NCI-H1092 (cell line): ENCODE measurements around the gene RGS6.

Source experiments
- DNase-seq: peaks from one replicate; lab custom pipeline; 2025; lab: John Stamatoyannopoulos, UW

Gene RGS6

DNA sequence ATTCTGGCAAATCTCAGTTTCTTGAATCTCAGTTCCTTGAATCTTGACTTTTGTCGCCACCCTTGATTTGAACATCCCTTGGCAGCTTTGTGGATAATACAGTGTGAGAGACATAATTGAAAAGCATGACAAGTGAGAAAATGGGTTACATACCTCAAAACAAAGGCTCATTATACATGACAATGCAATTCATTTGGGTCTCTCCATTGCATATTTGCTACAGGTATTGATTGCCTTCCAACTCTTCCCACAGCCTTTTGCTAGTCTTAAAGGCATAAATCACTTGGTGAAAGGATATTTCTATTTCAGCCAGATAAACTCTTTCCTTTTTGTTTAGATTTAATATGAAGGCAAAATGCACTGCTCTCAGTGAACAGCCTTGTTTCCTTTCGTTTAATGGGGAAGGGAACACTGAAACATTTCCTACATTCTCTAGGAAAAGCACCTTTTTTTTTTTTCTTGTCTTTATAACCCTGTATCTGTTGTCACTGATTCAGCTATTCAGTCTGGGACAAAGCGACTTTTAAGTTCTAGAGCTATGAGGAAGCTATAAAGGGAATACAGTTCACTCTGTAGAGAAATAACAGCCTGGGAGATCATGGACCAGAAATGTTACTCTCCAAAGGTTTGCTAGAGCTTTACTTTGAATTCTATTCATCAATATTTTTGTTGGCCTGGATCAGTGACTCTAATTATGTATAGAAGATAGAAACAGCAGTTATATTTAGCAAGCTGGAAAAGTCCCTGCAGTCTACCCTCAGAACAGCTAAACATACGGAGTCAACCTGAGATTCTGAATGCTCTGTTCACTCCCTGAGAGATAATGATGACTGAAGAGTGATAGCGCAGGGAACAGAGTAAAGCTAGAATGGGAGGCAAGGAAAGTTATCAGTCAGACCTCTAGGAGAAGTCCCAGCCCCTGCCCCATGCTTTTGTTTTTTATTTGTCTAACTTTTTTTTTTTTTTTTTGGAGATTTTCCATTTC lies 311.4 kb downstream of the RGS6 start:
- DNase-seq, result no peak

DNA sequence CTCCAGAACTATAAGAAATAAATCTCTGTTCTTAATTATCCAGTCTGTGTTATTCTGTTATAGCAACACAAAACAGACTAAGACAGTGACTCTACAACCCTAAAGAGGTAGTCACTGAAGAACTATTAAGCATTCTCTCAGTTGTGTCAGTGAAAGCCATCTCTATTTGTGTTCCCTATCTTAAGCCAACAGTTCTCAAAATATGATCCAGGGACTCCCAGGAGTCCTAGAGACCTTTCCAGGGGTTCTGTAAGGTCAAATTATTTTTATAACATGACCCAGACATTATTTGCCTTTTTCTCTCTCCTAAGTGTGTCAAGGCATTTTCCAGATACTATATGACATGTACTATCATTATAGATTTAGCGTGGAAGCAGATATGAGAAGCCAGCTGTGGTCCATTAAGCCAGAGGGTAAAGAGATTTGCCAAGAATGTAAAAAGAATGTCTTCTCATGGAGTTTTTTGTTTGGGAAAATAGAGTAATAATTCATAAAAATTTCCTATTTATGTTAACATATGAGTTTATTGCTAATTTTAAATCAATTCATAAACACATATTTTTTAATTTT lies 315.8 kb downstream of the RGS6 start:
- no peak for DNase-seq

DNA sequence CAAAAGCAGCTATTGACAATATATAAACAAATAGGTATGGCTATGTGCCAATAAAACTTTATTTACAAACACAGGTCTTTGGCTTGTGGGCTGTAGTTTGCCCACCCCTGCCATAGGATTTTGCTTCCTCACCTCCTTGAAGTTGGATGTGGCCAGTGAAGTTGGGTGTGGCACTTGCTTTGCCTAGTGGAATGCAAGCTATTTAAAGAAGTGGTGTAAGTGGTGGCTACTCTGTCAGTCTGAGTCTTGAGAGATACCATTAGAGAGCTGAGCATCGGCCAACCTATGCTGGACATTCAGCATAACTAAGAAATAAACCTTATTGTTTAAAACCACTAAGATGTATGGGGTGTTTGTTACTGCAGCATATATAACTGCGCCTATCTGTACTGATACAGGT lies 321.3 kb downstream of the RGS6 start:
- no peak for DNase-seq

DNA sequence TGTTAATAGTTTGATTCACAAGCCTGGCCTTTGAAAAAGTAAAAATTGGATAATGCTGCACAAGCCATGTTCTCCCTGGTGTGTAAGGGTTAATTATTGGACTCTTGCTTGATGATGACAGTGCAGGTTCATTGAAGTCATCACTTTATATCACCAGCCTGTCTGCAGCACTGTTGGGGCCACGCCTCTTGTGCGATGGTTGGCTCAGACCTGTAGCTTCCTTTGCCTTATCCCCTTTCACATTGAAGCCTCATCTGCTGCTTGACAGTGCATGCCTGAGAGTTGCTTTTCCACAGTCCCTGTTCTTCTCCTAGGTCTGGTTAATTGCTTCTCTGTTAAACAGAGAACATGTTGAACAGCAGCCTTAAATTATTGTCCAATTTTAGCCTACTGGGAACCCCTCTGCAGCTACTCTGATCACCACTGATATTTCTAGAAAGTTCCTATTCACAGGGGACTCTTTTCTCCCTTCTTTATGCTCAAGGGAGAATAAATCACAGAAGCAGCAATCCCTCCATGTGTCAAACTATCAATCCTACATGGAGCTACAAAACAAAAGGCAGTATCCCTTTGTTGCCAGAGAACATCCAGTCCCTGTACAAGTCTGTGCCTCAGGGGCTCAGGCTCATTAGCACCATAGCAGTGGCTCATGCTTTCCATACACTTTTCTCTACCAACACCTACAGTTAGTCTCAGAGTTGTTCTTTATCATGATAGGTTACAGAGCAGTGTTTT lies 322.1 kb downstream of the RGS6 start:
- no peak for DNase-seq

DNA sequence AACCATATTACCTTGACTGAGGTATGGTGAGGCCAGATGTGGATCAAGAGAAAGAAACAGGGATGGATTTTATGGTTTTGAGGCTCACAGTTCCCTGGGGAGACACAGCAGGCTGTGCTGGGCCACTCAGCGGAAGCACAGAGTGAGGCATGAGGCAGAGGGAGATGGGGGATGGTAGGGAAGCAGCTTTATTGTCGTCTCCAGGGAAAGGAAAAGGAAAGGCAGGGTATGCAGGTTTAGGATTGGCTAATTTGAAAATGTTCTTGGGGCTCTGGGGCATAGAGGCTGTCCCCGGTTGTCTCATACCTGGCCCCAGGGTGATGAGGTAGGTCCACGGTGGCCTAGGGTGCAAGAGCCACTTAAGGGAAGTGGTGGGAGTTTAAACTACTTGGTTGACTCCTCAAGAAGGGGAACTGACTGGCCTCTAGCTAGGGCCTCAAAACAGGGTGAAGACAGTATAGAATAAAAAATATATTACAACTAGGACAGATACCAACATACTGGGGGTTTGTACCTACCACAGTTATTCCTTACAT lies 322.8 kb downstream of the RGS6 start:
- no peak for DNase-seq

DNA sequence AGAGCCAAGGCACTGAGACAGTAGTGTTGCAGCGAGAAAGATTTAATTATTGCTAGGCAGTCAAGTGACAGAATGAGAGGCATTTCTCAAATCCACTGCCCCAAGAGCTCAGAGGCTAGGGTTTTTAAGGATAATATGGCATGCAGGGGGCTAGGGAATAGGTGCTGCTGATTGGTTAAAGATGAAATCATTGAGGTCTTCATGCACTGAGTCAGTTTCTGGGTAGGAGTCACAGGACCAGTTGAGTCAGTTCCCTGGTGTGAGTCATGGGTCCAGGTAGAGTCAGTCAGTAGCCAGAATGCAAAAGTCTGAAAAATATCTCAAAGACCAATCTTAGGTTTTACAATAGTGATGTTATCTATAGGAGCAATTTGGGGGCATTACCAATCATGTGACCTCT lies 323.8 kb downstream of the RGS6 start:
- DNase-seq, result no peak

DNA sequence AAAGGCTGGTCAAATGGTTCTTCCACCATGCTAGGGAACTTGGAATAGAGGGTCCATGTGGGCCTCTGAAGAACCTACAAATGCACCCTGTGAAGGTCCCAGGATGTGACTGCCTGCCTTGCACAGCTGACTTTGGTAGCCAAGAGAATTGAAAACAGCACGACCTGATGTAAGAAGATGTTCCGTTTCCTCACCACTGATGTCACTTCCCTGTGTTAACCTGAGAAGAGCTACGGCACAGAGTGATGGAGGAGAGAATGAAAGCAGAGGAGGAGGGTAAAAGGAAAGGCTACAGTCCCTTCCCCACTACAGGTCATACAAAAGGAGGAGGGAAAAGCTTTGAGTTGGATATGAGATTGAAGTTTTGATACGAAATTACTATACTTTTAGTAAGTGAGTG lies 328.8 kb downstream of the RGS6 start:
- no peak for DNase-seq

DNA sequence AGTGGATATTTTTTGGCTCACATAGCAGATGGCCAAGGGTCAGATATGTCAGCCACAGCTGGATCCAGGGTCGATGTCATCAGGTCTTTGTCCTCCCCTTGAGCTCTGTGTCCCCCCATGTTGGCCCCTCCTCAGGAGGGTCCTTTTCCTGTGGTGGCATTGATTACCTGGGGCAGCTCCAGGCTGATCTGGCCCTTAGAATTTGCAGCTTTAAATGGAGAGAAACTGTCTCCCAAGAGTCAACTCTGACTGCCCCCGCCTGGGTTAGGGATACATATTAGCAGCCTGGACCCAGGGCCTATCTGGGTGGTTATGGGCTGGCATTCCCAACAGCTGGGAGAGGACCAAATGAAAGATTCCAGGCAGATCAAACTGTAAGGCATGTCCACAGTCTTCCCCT lies 330.5 kb downstream of the RGS6 start:
- DNase-seq, result no peak

DNA sequence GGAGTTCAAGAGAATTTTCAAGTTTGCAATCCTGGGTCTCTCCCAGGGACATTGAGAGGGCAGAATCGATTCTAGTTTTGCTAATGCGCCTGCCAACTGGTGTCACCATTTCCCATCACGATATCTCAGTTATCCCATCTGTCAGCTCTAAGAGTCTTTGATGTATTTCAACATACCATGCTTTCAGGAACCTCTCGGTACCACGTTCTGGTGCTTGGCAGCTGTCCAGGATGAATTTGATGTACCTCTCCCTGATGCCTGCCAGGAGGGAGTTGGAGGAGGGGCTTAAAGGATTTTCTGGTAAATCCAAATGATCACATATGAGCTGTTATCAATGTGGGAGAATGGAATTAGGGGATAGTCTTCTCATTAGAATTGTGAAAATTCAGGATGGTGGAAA lies 332.5 kb downstream of the RGS6 start:
- DNase-seq, result no peak

DNA sequence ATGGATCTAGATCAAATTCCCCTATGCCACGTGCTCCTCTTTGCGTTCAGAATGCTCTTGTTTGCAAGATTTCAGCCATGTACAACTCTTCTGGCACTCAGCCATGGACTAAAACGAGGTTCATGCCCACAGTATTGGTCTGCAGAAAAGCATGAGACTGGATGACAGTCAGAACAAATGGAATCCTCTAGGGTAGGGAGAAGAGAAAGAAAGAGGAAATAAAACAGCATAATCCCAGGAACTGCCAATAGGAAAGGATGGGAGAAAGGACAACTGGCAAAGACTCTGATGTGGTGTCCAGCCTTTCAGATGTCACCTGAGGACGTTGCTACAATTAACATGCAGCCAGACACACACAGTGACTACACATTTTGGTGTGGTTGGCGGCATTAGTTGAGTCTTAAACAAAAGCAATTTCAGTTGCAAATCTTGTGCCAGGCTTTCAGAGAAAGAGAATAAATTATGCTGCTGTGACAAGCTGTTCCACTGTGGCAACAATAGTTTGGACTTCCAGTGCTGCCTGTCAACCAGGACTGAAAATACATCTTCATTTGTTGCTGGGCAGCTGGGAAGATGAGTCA lies 338.0 kb downstream of the RGS6 start:
- DNase-seq, result no peak

DNA sequence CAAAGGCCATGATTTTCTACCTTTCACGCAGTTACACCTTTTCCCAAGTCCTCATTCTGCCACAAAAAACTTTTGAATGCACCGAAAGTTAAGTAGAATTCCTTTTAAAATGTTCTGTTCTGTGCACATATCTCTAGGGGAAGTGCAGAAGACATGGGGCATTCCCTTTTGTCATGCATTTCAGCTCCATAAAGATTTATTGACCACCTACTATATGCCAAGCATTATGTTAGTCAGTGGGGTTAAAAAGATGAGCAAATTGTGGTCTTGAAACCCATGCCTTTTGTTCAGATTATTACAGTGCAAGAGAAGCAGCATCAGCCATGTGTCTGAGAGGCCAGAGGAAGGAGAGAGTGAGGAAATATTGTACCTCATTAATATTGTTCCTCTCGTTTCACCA lies 338.5 kb downstream of the RGS6 start:
- no peak for DNase-seq

DNA sequence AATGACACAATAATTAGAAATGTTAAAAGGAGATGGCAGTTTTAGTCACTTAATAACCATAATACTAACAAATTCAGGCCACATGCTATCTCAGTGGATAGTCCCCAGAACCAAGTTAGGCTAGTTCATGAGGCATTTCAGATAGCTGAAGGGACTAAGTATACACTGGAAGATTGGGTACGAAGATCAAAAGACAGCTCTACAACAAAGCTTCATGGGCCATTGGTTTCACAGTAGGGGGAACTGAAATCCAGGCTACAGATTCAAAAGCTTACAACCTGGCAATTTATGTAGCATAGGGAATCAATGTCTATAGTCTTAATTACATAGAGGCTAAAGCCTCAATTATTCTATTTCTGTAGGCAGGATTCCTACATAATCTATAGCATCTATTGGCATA lies 343.0 kb downstream of the RGS6 start:
- DNase-seq, result no peak

DNA sequence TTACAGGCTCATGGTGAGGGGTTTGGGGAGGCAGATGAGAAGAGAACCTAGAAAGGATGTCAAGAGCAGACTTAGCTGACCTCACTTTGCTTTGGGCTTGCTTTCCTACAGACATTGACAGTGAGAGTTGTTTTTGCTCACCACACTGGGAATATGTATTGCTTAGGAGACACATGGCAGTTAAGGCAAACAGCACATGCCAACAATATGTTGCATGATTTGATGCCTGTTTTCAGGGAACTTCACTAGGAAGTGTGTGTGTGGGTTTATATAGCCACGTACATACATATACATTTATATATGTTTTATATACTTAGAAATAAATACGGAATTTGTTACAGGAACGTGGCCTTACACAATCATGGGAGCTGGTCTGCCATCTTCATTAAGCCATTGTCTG lies 346.1 kb downstream of the RGS6 start:
- DNase-seq, result no peak

DNA sequence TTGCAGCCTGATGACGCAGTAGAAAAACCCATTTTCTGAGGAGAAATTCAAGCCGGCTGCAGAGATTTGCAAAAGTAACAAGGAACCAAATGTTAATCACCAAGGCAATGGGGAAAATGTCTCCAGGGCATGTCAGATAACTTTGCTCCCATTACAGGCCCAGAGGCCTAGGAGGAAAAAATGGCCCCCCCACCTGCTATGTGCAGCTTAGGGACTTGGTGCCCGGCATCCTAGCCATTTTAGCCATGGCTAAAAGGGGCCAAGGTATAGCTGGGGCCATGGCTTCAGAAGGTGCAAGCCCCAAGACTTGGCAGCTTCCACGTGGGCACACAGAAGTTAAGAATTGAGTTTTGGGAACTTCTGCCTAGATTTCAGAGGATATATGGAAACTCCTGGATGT lies 351.9 kb downstream of the RGS6 start:
- DNase-seq, result no peak

DNA sequence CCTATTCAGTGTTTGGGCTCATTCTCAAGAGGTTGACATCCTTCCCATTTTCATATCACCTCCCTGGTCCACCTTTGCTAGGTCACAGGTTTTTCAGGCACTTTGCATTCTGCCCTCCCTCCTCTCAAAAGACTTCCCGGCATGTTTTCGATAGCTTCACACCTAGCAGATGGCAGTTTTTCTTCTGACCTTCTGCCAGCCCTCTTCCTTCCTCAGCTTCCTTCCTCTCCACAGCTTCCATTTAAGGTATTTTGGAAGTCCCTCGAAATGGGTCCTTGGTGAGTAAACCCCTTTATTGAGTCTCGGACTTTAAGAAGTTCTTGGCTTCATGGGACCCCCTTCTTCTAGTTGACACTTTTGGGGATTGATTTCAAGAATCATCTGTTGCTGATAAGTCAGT lies 358.0 kb downstream of the RGS6 start:
- DNase-seq, result no peak

DNA sequence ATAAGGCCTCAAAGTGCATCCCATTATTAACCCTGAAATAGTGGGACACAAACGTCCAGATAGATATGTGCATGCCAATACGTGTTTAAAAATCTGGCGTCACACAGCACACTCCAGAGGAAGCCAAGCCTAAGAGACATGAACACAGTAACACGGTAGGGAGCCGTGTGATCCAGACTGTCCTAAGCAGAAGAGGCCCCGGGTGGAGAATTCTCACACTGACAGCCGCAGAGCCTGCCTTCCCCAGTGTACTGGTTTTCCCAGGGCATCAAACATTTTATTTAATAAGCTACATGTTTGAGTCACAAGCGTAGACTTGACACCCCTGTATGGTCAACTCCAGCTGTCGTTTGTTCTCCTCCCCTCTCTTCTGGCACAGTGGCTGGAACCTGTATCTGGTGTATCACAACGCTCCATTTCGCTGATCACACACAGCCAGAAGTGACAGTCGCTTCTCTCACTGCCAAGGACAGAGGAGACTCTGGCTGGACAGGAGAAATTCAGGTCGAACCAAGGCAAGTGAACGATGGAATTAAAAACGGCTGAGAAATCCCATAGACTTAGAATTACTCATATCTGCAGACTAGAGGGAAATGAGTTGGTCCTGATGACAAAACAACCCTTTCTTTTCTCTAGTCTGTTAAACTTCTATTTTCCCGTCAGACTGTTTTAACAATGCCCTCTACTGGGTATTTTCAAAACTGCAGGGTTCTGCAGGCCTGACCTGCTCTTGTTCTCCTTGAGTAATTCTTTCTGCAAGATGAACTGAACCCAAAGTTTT lies 359.9 kb downstream of the RGS6 start:
- no peak for DNase-seq

DNA sequence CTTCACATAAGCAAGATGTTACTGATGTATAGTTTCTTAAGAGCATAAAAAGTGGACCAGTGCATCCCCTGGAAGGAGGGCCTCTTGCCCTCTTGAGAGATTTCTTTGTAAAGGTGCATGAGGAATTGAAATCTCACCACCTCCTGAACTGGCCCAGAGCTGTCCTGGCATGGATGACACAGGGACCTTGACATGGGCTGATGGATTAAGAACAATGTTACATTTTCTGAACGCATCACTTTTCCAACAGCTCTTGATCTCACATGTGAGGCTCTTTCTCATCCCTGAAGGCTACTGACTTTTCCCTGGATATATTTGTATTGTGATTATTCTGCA lies 360.4 kb downstream of the RGS6 start:
- DNase-seq, result no peak

DNA sequence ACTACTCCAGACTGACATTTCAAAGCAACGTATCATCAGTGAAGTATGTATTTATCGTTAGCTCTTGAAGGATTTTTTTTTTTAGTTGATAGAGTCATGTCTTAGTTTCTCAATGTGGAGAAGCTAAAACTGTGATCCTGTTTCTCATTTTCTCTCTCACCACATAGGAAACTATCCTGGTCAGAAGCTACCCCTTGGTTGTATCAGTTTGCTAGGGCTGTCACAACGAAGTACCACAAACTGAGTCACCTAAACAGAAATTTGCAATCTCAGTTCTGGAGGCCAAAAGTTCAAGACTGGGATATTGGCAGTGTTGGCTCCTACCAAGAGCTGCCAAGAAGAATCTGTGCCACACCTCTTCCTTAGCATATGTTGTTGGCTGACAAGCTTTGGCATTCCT lies 369.1 kb downstream of the RGS6 start:
- no peak for DNase-seq

DNA sequence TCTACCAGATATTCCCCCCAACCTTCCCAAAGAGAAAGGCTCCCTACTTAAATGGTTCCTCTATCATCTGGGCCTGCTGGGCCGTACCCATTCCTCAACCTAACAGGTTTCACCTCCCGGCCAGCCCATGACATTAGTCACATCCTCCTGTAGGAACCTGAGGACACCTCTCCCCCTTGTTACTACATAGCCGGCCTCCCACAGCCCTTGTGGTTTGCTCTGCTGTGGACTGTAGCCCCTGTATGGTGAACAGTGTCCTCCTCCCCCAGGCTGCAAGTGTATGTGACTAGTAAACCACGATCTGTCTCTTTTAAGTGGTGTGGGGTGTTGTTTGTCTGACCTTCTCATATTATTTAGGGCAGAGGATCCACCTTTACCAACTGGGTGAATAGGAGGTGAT lies 371.7 kb downstream of the RGS6 start:
- DNase-seq, result no peak

DNA sequence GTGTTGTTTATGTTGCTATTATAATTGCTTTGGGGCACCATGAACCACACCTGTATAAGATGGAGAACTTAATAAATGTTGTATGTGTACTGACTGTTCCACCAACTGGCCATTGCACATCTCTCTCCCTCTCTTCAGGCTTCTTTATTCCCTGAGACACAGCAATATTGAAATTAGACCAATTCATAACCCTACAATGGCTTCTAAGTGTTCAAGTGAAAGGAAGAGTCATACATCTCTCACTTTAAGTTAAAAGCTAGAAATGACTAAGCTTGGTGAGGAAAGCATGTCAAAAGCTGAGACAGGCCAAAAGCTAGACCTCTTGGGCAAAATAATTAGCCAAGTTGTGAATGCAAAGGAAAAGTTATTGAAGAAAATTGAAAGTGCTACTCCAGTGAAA lies 373.3 kb downstream of the RGS6 start:
- no peak for DNase-seq

DNA sequence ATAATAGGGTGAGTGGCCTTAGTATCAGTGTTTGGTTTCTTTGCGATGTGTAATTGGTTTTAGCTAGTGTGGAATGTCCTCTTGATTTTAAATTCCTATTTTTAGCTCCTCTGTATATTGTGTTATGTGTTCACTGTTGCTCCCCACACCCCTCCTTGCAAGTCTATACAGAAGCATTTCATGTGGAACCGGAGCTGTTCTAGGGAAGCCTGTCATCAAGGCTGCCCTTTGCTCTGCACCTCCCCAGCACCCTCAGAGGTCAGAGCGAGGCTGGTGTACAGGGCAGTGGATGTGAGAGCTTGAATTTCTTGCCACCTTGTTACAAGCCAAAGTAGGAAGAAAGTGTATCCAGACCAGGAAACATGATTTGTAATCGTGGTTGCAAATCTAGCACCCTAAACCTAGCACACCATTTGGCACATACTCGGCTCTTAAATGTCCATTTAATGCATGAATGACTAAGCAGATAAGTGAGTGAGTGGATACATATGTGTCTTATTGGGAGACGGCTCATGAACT lies 376.8 kb downstream of the RGS6 start:
- DNase-seq, result no peak

DNA sequence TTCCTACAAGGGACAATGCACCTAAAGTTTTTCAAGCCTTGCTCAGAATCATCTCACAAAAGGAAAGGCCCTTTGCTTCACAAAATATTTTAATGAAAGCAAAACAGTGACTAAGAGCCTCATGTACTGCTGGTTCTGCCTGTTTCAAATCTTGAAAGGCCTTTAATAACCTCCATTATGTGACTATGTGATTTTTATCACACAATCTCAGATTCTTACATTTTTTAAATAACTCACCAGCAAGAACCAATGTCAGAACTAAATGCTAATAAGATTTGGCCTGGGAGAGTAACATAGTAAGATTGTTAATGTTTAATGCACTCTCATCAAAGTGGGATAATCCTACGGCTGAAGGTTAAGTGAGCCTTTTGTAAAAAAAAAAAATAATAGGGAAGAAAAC lies 378.9 kb downstream of the RGS6 start:
- DNase-seq, result no peak
